SU-DHL-6 (cell line): Measurements from ENCODE around the gene NLRP6.
"Not testable (repeated sequence)": the region's sequence is repeated elsewhere in the genome, so short reads cannot be mapped to it uniquely, and the experiment has no call there.

Source experiments
- H2AFZ ChIP-seq: fragments of 200-600 bp; sonication (generic); 2 replicates; pipeline ENCODE4 v1.6.1; 2014; ENCODE audit warnings: low read depth, mild to moderate bottlenecking, moderate library complexity, mixed read lengths, antibody characterized with exemption, low read length; ENCODE audit not compliant: severe bottlenecking
- H3F3A ChIP-seq: fragments of 200-600 bp; shearing (Covaris generic); 2 replicates; pipeline ENCODE4 v1.6.0; 2016; ENCODE audit warnings: antibody characterized with exemption, mild to moderate bottlenecking; ENCODE audit not compliant: insufficient read depth
- H3K27ac ChIP-seq: fragments of 200-600 bp; sonication (generic); 2 replicates; pipeline ENCODE4 v1.5.1; 2016; ENCODE audit warnings: low read depth, mild to moderate bottlenecking, low read length, moderate library complexity, mixed read lengths
- H3K27me3 ChIP-seq: fragments of 200-600 bp; sonication (generic), shearing (Covaris generic); 2 replicates; pipeline ENCODE4 v1.6.0; 2014; ENCODE audit warnings: mild to moderate bottlenecking, low read length
- H3K36me3 ChIP-seq: fragments of 200-600 bp; sonication (generic); 2 replicates; pipeline ENCODE4 v1.6.1; 2014; ENCODE audit warnings: mild to moderate bottlenecking, low read length, mixed read lengths
- H3K4me2 ChIP-seq: fragments of 300-600, 200-600 bp; shearing (Covaris generic), sonication (generic); 2 replicates; pipeline ENCODE4 v1.6.0; 2014; ENCODE audit warnings: low read length, low read depth, mild to moderate bottlenecking; ENCODE audit not compliant: poor library complexity, severe bottlenecking
- H3K4me3 ChIP-seq: fragments of 200-600 bp; sonication (generic); 2 replicates; pipeline ENCODE4 v1.5.1; 2014; ENCODE audit warnings: antibody characterized with exemption, low read length, mild to moderate bottlenecking, mixed read lengths; ENCODE audit not compliant: insufficient read depth, poor library complexity, severe bottlenecking
- H3K79me2 ChIP-seq: fragments of 200-600 bp; sonication (generic); 2 replicates; pipeline ENCODE4 v1.6.1; 2014; ENCODE audit warnings: mild to moderate bottlenecking, low read length, moderate library complexity; ENCODE audit not compliant: insufficient read depth
- H3K9ac ChIP-seq: fragments of 200-600 bp; sonication (generic); 2 replicates; pipeline ENCODE4 v1.7.0; 2014; ENCODE audit warnings: mild to moderate bottlenecking, low read length
- H3K9me2 ChIP-seq: fragments of 200-600 bp; sonication (generic); replicated peaks from 2 replicates; pipeline ENCODE4 v1.6.1; 2014; ENCODE audit warnings: low read length; ENCODE audit not compliant: insufficient read depth
- H3K9me3 ChIP-seq: fragments of 200-600 bp; sonication (generic); 2 replicates; pipeline ENCODE4 v1.6.1; 2014; ENCODE audit warnings: low read length, mixed read lengths; ENCODE audit not compliant: insufficient read depth
- H4K20me1 ChIP-seq: fragments of 200-600 bp; sonication (generic); 2 replicates; pipeline ENCODE4 v1.6.1; 2014; ENCODE audit warnings: low read depth, mild to moderate bottlenecking, antibody characterized with exemption, low read length, moderate library complexity, mixed read lengths
- EZH2phosphoT487 ChIP-seq: fragments of 200-600 bp; sonication (generic), shearing (Covaris generic); conservative IDR thresholded peaks from 2 replicates; pipeline ENCODE4 v1.6.1; 2018; ENCODE audit warnings: mild to moderate bottlenecking, antibody characterized with exemption, low read length, moderate library complexity, mixed read lengths
- TF ChIP-seq, protein P1 (sequence below): fragments of 200-600 bp; sonication (generic); IDR thresholded peaks from one replicate; pipeline ENCODE4 v1.5.1; 2017; ENCODE audit warnings: antibody characterized with exemption, mild to moderate bottlenecking, low read length, moderate library complexity; ENCODE audit not compliant: insufficient read depth, poor library complexity, severe bottlenecking

Gene NLRP6

GRCh38 chr11:284105-285020 lies 6.2 kb downstream of the NLRP6 start:
- Histone ChIP-seq H3K27me3 (no peaks in the 10 kb centered on the region), H3K36me3 (no peaks in the 10 kb centered on the region), H3F3A (no peaks in the 10 kb centered on the region), H3K79me2 (no peaks in the 10 kb centered on the region), H3K4me3 (no peak overlapping the region), H2AFZ (no peak overlapping the region), H3K9ac (no peak overlapping the region), H3K9me3 (no peaks in the 10 kb centered on the region), H3K9me2 (no peaks in the 10 kb centered on the region), H3K4me2 (no peak overlapping the region), H4K20me1 (no peaks in the 10 kb centered on the region), H3K27ac (no peak overlapping the region)
- TF ChIP-seq, protein P1, sequence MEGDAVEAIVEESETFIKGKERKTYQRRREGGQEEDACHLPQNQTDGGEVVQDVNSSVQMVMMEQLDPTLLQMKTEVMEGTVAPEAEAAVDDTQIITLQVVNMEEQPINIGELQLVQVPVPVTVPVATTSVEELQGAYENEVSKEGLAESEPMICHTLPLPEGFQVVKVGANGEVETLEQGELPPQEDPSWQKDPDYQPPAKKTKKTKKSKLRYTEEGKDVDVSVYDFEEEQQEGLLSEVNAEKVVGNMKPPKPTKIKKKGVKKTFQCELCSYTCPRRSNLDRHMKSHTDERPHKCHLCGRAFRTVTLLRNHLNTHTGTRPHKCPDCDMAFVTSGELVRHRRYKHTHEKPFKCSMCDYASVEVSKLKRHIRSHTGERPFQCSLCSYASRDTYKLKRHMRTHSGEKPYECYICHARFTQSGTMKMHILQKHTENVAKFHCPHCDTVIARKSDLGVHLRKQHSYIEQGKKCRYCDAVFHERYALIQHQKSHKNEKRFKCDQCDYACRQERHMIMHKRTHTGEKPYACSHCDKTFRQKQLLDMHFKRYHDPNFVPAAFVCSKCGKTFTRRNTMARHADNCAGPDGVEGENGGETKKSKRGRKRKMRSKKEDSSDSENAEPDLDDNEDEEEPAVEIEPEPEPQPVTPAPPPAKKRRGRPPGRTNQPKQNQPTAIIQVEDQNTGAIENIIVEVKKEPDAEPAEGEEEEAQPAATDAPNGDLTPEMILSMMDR, result no peak
- TF ChIP-seq EZH2phosphoT487, result no peak

GRCh38 chr11:285021-285893 lies 7.0 kb downstream of the NLRP6 start:
- H3K27ac ChIP-seq, result no peak overlapping the region
- TF ChIP-seq, protein P1, result no peak
- no peak for TF ChIP-seq EZH2phosphoT487
- no peaks in the 10 kb centered on the region for H3K9me2 ChIP-seq
- no peak overlapping the region for H3K9ac ChIP-seq
- no peaks in the 10 kb centered on the region for H3K36me3 ChIP-seq
- no peaks in the 10 kb centered on the region for H3K27me3 ChIP-seq
- no peaks in the 10 kb centered on the region for H3K9me3 ChIP-seq
- H3K79me2 ChIP-seq, result no peaks in the 10 kb centered on the region
- no peaks in the 10 kb centered on the region for H4K20me1 ChIP-seq
- H3F3A ChIP-seq, result no peaks in the 10 kb centered on the region
- no peak overlapping the region for H2AFZ ChIP-seq
- H3K4me2 ChIP-seq, result no peak overlapping the region
- no peak overlapping the region for H3K4me3 ChIP-seq

DNA sequence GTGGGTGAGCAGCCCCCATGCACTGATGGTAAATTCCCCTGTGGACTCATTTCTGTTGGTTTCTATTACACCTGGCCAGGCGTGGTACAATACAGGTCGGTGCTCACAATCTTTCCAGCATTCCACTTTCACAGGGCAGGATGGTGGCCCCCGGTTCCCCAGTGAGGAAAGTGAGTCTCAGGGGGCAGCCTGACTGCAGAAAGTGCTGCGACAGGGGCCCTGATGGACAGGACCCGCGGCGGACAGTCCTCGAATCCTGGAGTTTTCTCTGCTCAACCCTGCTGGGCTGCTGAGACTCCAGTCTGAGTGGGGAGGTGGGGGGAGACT lies 7.7 kb downstream of the NLRP6 start:
- no peaks in the 10 kb centered on the region for H3K27me3 ChIP-seq
- H3K4me3 ChIP-seq, result no peak overlapping the region
- H4K20me1 ChIP-seq, result no peaks in the 10 kb centered on the region
- no peak overlapping the region for H3K27ac ChIP-seq
- H3K79me2 ChIP-seq, result no peaks in the 10 kb centered on the region
- H3K4me2 ChIP-seq, result no peak overlapping the region
- TF ChIP-seq EZH2phosphoT487, result no peak
- TF ChIP-seq, protein P1, result no peak
- no peaks in the 10 kb centered on the region for H3K36me3 ChIP-seq
- H3K9me3 ChIP-seq, result no peaks in the 10 kb centered on the region
- no peak overlapping the region for H3K9ac ChIP-seq
- no peaks in the 10 kb centered on the region for H3F3A ChIP-seq
- no peak overlapping the region for H2AFZ ChIP-seq
- no peaks in the 10 kb centered on the region for H3K9me2 ChIP-seq

DNA sequence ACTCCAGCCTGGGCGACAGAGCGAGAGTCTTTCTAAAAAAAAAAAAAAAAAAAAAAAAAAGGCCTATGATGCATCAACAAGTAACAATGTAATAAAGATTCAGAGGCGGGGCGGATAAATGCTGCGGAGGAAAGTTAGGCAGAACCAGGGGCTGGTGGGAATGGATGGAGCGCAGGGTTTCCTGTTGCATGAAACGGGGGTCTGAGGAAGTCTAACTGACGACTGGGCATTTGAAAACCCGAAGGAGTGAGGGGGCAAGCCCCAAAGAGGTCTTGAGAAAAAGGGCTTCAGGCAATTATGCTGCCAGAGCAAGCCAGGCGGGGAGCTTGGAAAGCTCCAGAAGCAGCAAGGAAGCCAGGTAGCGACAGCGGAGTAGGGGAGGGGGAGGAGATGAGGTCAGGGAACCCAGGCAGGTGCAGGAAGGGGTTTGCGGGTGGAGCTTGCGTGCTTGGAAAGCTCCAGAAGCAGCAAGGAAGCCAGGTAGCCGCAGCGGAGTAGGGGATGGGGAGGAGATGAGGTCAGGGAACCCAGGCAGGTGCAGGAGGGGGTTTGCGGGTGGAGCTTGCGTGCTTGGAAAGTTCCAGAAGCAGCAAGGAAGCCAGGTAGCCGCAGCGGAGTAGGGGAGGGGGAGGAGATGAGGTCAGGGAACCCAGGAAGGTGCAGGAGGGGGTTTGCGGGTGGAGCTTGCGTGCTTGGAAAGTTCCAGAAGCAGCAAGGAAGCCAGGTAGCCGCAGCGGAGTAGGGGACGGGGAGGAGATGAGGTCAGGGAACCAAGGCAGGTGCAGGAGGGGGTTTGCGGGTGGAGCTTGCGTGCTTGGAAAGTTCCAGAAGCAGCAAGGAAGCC lies 9.0 kb downstream of the NLRP6 start:
- H3F3A ChIP-seq, H3K27ac ChIP-seq, H2AFZ ChIP-seq, H3K9me2 ChIP-seq, H3K79me2 ChIP-seq, H3K36me3 ChIP-seq, H3K27me3 ChIP-seq, H3K9me3 ChIP-seq, H3K9ac ChIP-seq, H3K4me3 ChIP-seq, H3K4me2 ChIP-seq, H4K20me1 ChIP-seq: not testable (repeated sequence)
